Astrocyte of the cerebellum (primary cell): ENCODE measurements around the gene TMEM91.

ENCODE experiments used
- DNase-seq: peaks from one replicate; pipeline ENCODE4 v3.0.0-alpha.2; 2011; ENCODE audit warnings: low read depth
- H3K4me3 ChIP-seq: 2 replicates; pipeline ENCODE4 v1.5.1; 2011; ENCODE audit warnings: mild to moderate bottlenecking, low read depth, low read length, moderate library complexity
- in situ Hi-C: cut with HindIII; loops from 2 replicates; pipeline ENCODE4 v1.10.0; 2017; ENCODE audit warnings: low sequenced_read_pairs
- TF ChIP-seq, protein P1 (sequence below): IDR thresholded peaks from 2 replicates; pipeline ENCODE4 v1.5.1; 2012; ENCODE audit warnings: low read length, low read depth, moderate library complexity, mild to moderate bottlenecking; ENCODE audit errors: missing control alignments

The TMEM91 gene

DNA sequence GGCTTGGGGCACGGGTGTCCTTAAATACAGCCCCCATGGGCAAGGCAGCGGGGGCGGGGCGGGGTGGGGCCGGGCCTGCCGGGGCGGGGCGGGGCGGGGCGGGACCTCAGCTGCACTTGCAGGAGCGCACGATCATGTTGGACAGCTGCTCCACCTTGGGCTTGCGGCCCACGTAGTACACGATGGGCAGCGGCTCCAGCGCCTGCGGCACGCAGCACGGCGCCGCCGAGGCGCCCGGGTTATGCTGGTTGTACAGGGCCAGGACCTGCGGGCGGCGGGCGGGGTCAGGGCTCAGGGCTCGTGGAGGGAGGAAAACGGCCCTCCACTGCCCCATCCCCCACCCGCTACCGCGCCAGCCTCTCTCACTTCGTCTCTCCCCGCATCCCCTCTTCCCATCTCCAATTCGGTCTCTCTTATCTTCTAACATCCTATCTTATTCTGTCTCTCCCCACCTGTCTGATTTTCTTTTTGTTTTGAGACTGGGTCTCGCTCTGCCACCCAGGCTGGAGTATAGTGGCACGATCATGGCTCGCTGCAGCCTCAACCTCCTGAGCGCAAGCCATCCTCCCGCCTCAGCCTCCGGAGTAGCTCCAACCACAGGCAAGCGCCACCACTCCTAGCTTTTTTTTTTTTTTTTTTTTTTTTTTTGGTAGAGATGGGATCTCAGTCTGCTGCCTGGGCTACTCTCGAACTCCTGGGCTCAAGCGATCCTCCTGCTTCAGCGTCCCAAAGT, 45.2 kb upstream of the TMEM91 start:
- no peak for DNase-seq
- TF ChIP-seq, protein P1, sequence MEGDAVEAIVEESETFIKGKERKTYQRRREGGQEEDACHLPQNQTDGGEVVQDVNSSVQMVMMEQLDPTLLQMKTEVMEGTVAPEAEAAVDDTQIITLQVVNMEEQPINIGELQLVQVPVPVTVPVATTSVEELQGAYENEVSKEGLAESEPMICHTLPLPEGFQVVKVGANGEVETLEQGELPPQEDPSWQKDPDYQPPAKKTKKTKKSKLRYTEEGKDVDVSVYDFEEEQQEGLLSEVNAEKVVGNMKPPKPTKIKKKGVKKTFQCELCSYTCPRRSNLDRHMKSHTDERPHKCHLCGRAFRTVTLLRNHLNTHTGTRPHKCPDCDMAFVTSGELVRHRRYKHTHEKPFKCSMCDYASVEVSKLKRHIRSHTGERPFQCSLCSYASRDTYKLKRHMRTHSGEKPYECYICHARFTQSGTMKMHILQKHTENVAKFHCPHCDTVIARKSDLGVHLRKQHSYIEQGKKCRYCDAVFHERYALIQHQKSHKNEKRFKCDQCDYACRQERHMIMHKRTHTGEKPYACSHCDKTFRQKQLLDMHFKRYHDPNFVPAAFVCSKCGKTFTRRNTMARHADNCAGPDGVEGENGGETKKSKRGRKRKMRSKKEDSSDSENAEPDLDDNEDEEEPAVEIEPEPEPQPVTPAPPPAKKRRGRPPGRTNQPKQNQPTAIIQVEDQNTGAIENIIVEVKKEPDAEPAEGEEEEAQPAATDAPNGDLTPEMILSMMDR: no peak
- in situ Hi-C loops: no loop called here
- no peak overlapping the region for H3K4me3 ChIP-seq

DNA sequence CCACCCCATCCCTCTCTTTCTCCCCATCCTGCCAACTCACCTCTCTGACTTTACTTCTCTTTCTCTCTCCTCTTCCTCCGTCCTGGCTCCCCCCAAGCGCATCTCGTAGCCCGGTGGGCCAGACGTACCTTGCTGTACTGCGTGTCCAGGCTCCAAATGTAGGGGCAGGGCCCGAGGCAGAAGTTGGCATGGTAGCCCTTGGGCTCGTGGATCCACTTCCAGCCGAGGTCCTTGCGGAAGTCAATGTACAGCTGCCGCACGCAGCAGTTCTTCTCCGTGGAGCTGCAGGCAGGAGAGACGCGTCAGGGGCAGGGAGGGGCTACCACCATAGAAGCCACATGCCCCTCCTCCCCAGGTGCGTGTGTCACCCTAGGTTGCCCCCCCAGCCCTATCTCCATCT, 44.3 kb upstream of the TMEM91 start:
- in situ Hi-C loops: no loop called here
- no peak for DNase-seq
- TF ChIP-seq, protein P1: no peak
- H3K4me3 ChIP-seq: no peak overlapping the region

DNA sequence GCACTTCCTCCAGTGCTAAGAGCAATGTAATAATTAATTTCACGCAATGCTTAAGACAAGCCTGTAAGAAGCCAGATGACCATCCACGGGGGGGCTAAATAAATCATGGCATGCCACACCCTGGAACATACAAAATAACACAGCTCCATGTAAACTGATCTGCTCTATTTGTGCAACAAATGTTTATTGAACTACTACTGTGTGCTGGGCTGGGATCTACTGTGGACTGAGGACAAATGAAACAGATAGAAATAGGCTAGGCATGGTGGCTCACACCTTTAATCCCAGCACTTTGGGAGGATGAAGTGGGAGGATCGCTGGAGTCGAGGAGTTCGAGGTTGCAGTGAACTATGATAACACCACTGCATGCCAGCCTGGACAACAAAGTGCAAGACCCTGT, 43.9 kb upstream of the TMEM91 start:
- in situ Hi-C loops: no loop called here
- DNase-seq: no peak
- TF ChIP-seq, protein P1: no peak
- H3K4me3 ChIP-seq: no peak overlapping the region

DNA sequence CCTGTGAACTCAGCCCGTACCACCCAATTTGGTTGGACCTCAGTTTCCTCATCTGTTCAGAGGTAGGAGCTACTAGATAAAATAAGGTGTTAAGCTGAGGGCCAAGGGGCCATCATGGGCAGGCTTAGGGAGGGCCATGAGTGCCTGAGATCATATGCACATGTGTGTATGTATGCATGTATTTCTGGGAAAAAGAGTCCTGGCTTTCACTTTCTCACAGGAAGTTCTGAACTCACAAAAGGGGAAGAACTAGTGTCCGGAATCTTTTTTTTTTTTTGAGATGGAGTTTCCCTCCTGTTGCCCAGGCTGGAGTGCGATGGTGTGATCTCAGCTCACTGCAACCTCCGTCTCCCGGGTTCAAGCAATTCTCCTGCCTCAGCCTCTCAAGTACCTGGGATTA, 41.5 kb upstream of the TMEM91 start:
- TF ChIP-seq, protein P1: no peak
- in situ Hi-C loops: no loop called here
- no peak for DNase-seq
- no peak overlapping the region for H3K4me3 ChIP-seq

DNA sequence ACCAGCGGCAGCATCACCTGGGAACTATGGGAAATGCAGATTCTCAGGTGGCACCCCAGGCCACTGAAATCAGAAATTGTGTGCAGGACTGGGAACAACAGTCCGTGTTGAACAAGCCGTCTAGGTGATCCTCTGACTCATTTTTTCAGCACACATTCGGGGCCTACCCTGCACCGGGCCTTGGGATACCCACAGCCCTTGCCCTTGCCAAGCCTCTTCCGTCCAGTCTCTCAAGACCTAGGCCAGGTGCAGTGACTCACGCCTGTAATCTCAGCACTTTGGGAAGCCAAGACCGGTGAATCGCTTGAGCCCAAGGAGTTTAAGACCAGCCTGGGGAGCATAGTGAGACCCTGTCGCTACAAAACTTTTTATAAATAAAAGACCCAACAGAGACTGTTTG, 40.9 kb upstream of the TMEM91 start:
- no peak overlapping the region for H3K4me3 ChIP-seq
- no peak for DNase-seq
- TF ChIP-seq, protein P1: no peak
- in situ Hi-C loops: no loop called here

DNA sequence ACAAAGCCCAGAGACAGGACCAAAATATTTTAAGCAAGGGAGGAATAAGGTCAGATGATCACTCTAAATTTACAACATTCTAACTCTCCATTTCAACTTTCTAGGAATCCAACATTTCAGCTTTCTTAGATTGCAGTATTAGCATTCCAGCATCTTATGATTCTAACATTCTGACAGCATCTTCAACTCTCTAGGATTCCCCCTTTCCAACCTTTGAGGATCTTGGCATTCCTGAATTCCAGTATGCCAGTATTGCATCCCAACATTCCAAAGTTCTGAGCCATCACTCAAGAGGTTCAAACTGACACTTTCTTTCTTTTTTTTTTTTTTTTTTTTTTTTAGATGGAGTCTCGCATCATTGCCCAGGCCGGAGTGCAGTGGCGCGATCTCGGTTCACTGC, 36.4 kb upstream of the TMEM91 start:
- TF ChIP-seq, protein P1: no peak
- DNase-seq: no peak
- in situ Hi-C loops: no loop called here
- H3K4me3 ChIP-seq: no peak overlapping the region
